ENCODE measurements around the gene PRKG2. TPM values are rescaled to one million over a fixed set of nuclear protein-coding genes. Genes with fewer than 3 reads are reported as not detected.

Gene PRKG2
- polyA plus RNA-seq, 1 donor from 2014 or later, result 0.16 TPM

DNA sequence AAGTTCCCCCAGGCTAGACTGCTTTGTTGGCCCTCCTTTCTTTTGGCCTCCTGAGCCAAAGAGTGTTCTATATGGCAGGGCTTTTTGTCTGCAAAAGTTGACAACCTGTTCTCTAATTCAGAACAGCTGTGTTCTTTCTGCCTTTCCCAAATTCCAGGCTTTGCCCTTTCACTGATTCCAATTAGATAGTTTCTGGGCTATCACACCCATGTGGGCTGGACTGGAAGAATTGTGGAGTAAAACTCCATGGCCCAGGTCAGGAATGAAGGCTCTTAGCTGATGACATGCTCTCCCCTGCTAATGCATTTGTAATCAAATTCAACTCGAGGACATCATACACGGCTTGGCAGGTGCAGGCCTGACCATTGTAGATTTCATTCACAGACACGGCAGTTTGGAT is 165.1 kb downstream of the PRKG2 start:
- Histone ChIP-seq H3K4me3 (ENCODE audit: low read length) (no peak overlapping the region), H3K27me3 (ENCODE audit: insufficient read depth, low read depth, low read length) (no peaks in the 10 kb centered on the region), H2AFZ (ENCODE audit: low read depth, low read length) (no peak overlapping the region), H3K79me2 (replicated peaks; ENCODE audit: insufficient read depth, low read length) (no peaks in the 10 kb centered on the region), H3K4me2 (ENCODE audit: low read length) (no peak overlapping the region), H3K27ac (ENCODE audit: low read length) (no peak overlapping the region), H3F3A (ENCODE audit: insufficient read depth, low read length, poor library complexity, severe bottlenecking) (no peaks in the 10 kb centered on the region), H3K9ac (ENCODE audit: low read length) (no peak overlapping the region), H4K20me1 (ENCODE audit: insufficient read depth) (no peaks in the 10 kb centered on the region), H3K36me3 (ENCODE audit: insufficient read depth, low read length) (no peaks in the 10 kb centered on the region), H3K9me3 (ENCODE audit: low read length) (no peaks in the 10 kb centered on the region), H3K9me2 (ENCODE audit: insufficient read depth, low read length) (no peaks in the 10 kb centered on the region)
- TF ChIP-seq, protein P1, sequence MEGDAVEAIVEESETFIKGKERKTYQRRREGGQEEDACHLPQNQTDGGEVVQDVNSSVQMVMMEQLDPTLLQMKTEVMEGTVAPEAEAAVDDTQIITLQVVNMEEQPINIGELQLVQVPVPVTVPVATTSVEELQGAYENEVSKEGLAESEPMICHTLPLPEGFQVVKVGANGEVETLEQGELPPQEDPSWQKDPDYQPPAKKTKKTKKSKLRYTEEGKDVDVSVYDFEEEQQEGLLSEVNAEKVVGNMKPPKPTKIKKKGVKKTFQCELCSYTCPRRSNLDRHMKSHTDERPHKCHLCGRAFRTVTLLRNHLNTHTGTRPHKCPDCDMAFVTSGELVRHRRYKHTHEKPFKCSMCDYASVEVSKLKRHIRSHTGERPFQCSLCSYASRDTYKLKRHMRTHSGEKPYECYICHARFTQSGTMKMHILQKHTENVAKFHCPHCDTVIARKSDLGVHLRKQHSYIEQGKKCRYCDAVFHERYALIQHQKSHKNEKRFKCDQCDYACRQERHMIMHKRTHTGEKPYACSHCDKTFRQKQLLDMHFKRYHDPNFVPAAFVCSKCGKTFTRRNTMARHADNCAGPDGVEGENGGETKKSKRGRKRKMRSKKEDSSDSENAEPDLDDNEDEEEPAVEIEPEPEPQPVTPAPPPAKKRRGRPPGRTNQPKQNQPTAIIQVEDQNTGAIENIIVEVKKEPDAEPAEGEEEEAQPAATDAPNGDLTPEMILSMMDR (IDR thresholded peaks at IDR 0.05; ENCODE audit: poor library complexity, severe bottlenecking), result no peak
- TF ChIP-seq MXI1 (conservative IDR thresholded peaks at IDR 0.05; ENCODE audit: poor library complexity, severe bottlenecking) (no peak), TAF1 (IDR thresholded peaks at IDR 0.05; ENCODE audit: low read depth) (no peak), POLR2AphosphoS5 (IDR thresholded peaks at IDR 0.05) (no peak), SMC3 (conservative IDR thresholded peaks at IDR 0.05; ENCODE audit: poor library complexity) (no peak)
- TF ChIP-seq, protein P2, sequence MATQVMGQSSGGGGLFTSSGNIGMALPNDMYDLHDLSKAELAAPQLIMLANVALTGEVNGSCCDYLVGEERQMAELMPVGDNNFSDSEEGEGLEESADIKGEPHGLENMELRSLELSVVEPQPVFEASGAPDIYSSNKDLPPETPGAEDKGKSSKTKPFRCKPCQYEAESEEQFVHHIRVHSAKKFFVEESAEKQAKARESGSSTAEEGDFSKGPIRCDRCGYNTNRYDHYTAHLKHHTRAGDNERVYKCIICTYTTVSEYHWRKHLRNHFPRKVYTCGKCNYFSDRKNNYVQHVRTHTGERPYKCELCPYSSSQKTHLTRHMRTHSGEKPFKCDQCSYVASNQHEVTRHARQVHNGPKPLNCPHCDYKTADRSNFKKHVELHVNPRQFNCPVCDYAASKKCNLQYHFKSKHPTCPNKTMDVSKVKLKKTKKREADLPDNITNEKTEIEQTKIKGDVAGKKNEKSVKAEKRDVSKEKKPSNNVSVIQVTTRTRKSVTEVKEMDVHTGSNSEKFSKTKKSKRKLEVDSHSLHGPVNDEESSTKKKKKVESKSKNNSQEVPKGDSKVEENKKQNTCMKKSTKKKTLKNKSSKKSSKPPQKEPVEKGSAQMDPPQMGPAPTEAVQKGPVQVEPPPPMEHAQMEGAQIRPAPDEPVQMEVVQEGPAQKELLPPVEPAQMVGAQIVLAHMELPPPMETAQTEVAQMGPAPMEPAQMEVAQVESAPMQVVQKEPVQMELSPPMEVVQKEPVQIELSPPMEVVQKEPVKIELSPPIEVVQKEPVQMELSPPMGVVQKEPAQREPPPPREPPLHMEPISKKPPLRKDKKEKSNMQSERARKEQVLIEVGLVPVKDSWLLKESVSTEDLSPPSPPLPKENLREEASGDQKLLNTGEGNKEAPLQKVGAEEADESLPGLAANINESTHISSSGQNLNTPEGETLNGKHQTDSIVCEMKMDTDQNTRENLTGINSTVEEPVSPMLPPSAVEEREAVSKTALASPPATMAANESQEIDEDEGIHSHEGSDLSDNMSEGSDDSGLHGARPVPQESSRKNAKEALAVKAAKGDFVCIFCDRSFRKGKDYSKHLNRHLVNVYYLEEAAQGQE (IDR thresholded peaks at IDR 0.05; ENCODE audit: borderline replicate concordance), result no peak

DNA sequence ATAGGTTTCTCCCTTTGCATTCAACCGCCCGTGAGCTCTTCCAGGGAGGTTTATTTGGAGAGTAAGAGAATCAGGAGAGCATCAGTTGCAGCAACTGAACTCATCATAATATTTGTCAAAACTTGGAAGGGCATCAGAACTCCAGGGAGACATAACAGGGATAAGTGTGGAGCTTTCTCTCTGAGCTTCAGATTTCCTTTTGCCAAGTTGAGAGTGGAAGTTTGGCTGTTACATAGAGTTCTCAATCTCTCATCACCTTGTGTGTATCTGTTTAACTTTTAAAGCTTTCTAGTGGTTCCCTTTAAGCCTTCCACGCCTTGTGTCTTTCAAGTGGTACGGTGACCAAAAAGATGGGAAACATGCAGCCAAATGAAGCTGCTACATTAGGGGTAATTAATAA is 165.7 kb downstream of the PRKG2 start:
- Histone ChIP-seq H3K4me3 (ENCODE audit: low read length) (no peak overlapping the region), H3K9me3 (ENCODE audit: low read length) (no peaks in the 10 kb centered on the region), H3K79me2 (replicated peaks; ENCODE audit: insufficient read depth, low read length) (no peaks in the 10 kb centered on the region), H3K9ac (ENCODE audit: low read length) (no peak overlapping the region), H3K4me2 (ENCODE audit: low read length) (no peak overlapping the region), H3K27ac (ENCODE audit: low read length) (no peak overlapping the region), H3F3A (ENCODE audit: insufficient read depth, low read length, poor library complexity, severe bottlenecking) (no peaks in the 10 kb centered on the region), H3K9me2 (ENCODE audit: insufficient read depth, low read length) (no peaks in the 10 kb centered on the region), H3K27me3 (ENCODE audit: insufficient read depth, low read depth, low read length) (no peaks in the 10 kb centered on the region), H4K20me1 (ENCODE audit: insufficient read depth) (no peaks in the 10 kb centered on the region), H2AFZ (ENCODE audit: low read depth, low read length) (no peak overlapping the region), H3K36me3 (ENCODE audit: insufficient read depth, low read length) (no peaks in the 10 kb centered on the region)
- TF ChIP-seq MXI1 (conservative IDR thresholded peaks at IDR 0.05; ENCODE audit: poor library complexity, severe bottlenecking), result no peak
- TF ChIP-seq, protein P1 (IDR thresholded peaks at IDR 0.05; ENCODE audit: poor library complexity, severe bottlenecking), result no peak
- no peak for TF ChIP-seq EZH2 (IDR thresholded peaks at IDR 0.05; ENCODE audit: borderline replicate concordance, insufficient read depth, low read length, poor library complexity, severe bottlenecking)
- no peak for TF ChIP-seq EP300 (conservative IDR thresholded peaks at IDR 0.05; ENCODE audit: poor library complexity, severe bottlenecking)
- no peak for TF ChIP-seq POLR2AphosphoS5 (IDR thresholded peaks at IDR 0.05)
- TF ChIP-seq RAD21 (conservative IDR thresholded peaks at IDR 0.05), result no peak

All from neural cell (in vitro differentiated cells).